HG03469 (cell line): Measurements from ENCODE around the gene TMEM82.

Experiments used
- ATAC-seq: cut with Tn5 transposase; IDR thresholded peaks from one replicate; pipeline ENCODE4 v1.9.1; 2021; ENCODE audit warnings: mild to moderate bottlenecking, moderate library complexity, moderate number of reproducible peaks; ENCODE audit not compliant: unreplicated experiment

Gene TMEM82

GRCh38 chr1:15755646-15756040, 13.3 kb downstream of the TMEM82 start:
- no peak for ATAC-seq

DNA sequence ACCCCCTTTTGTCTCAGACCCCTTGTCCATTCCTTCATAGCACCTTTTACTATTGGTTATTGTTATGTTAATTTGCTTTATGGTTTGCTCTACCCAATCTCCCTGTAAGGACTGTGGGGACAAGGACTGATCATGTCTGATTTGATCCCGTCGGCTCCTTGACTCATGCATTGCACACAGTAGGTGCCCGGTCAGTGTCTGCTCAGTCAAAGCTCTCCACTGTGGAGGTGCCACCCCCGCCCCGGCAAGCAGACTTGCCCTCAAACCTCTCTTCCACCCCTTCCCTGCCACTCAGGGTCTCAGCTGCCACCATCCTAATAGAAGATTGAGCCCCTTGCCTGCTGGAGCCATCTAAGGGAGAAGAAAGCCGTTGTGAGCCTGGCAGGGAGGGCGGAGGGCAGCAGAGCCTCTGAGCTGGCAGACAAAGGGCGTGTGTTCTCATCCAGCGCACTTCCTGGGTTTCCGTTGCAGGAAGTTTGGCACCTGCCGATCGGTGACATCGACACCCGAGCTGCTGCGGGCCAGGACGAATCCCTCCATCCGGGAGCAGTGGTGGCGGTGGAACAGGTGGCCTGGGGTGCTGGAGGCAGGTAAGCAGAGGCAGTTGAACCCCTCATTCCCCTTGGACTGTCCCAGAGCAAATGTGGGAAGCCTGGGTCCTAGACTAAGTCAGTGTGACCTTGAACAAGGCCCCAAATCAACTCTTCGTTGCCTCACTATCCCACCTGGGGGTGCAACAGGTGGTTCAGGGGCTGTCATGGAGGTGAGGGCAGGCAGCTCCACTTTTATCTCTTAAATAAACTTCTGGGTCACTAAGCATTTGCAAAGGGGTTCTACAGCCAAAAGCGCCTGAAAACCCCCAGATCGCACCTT, 14.1 kb downstream of the TMEM82 start:
- ATAC-seq = no peak

GRCh38 chr1:15757016-15757543, 14.8 kb downstream of the TMEM82 start:
- no peak for ATAC-seq

DNA sequence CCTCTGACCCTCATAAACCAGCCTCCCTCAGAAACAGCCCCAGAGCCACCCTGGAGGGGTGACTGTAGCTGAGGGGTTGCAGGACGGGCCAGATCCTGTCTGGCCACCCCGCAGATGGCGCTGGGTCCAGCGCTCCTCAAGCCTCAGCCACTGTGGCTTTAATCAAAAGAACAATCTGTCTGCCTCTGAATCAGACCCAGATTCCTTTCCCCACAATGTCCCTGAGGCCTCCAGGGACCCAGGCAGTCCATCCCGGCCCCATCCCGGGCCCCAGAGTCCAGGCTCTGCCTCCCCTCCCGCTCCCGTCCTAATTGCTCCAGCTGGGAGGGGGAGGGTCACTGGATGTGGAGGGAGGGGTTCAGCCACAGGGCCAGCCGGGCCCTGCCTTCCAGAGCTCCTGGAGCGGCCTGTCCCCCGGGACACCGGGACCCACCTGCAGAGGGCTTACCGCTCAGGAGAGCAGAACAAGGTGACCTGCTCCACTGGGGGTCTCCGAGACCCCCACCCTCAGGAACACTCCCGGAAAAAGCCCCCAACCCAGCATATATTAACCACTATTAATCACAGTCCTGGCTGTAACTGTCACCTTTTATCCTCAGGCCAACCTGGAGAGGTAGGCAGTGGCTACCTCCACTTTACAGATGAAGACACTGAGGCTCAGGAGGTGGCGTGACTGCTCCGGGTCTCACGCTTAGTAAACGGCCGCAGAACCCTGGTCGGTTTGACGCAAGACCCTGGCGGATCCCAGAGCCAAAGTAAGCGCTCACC, 15.5 kb downstream of the TMEM82 start:
- no peak for ATAC-seq

- no peak for ATAC-seq
Observed at GRCh38 chr1:15758343-15758931, 16.1 kb downstream of the TMEM82 start, which contains the start of gene FBLIM1. Gene FBLIM1, plus strand, starts transcription at chr1:15758795. Its CDS starts 6,189 bp downstream, at chr1:15764984.

GRCh38 chr1:15758953-15759661, 16.8 kb downstream of the TMEM82 start:
- ATAC-seq = no peak

GRCh38 chr1:15760520-15761211, 18.4 kb downstream of the TMEM82 start:
- ATAC-seq = no peak

- no peak for ATAC-seq
Observed at GRCh38 chr1:15761366-15762128, 19.2 kb downstream of the TMEM82 start.

DNA sequence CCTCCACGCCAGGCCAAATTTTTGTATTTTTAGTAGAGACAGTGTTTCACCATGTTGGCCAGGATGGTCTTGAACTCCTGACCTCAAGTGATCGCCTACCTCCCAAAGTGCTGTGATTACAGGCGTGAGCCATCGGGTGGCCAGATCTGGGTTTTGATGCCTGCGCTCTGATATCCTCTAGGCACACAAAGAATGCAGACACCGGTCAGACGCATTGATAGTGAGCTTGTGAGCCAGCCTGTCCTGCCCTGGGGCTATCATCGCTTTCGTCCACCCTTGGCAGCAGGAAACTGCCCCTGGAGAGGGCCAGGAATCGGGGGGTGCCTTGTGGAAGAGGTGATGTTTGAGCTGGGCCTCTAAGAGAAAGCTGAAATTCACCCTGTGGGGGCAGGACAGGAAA, 20.2 kb downstream of the TMEM82 start:
- no peak for ATAC-seq

- no peak for ATAC-seq
Observed at GRCh38 chr1:15764269-15764764, 22.0 kb downstream of the TMEM82 start.

- no peak for ATAC-seq
Observed at GRCh38 chr1:15764890-15765289, 22.6 kb downstream of the TMEM82 start.

DNA sequence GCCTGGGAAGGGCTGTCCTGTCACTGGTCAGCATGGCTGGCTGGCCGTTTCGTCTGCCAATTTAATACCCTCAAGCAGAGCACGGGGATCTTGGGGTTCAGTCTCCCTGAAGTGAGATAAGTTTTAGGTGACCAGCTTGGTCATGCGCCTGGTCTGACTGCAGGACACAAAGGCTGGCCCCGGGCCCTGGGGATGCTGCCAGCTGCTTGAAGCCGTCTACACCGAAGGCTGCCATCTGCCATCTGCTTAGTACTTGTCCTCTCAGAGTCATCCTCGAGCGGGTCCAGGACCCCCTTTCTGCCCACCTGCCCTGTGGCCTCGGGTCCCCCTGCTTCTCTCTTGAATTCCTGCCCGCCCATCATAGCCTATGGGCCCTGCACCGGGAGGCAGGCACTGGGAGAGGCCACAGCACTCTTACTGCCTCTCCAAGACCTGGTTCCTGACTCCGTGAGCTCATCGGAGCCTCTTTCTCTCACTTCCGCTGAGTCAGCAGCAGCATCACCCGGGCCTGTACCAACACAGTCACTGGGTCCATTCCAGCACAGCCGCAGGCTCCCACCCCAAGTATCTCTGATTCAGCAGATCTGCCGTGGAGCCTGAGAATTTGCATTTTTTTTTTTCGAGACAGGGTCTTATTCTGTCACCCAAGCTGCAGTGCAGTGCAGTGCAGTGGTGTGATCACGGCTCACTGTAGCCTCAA, 23.3 kb downstream of the TMEM82 start:
- ATAC-seq = no peak

DNA sequence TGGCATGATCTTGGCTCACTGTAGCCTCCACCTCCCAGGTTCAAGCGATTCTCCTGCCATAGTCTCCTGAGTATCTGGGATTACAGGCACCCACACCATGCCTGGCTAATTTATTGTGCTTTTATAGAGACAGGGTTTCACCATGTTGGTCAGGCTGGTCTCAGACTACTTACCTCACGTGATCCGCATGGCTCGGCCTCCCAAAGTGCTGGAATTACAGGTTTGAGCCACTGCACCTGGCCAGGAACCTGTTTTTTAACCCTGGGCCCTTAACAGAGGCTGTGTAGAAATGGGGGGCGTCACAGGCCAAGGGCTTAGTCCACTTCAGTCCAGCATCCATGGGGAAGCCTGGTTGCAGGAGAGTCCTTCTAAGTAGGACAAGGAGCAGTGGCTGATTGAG, 25.6 kb downstream of the TMEM82 start:
- no peak for ATAC-seq

DNA sequence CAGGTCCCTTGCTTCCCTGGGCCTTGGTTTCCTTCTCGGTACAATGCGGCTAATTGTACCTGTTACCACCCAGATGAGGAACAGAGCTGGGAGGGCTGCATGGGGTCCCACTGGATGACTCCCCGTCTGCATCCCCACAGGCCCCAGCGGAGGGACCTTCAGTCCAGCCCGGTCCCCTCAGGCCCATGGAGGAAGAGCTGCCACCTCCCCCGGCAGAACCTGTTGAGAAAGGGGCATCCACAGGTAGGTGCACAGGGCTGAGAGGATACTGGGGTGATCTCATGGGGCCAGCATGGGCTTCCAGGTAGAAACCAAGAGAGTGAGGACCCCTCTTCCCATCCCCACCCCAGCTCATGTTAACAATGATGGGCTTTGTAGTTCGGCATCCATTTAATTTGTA, 26.1 kb downstream of the TMEM82 start:
- ATAC-seq = no peak

DNA sequence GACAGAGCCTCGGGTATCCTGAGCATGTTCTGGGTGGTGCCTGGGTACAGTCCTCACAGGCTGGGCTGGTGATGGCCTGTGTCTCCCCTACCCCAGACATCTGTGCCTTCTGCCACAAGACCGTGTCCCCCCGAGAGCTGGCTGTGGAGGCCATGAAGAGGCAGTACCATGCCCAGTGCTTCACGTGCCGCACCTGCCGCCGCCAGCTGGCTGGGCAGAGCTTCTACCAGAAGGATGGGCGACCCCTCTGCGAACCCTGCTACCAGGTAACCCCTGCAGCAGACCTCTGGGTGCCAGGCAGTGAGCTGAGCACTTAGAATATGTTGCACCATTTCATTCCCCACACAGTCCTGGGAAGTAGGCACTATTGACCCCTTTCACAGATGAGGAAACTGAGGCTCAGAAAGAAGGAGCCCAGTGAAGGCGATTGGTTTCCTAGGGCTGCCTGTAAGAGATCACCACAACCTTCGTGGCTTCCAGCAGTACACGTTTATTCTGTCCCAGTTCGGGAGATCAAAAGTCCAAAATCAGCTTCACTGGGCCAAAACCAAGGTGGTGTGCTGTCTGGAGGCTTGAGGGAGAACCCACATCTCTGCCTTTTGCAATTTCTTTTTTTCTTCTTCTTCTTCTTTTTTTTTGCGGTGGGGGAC, 28.1 kb downstream of the TMEM82 start:
- ATAC-seq = no peak

DNA sequence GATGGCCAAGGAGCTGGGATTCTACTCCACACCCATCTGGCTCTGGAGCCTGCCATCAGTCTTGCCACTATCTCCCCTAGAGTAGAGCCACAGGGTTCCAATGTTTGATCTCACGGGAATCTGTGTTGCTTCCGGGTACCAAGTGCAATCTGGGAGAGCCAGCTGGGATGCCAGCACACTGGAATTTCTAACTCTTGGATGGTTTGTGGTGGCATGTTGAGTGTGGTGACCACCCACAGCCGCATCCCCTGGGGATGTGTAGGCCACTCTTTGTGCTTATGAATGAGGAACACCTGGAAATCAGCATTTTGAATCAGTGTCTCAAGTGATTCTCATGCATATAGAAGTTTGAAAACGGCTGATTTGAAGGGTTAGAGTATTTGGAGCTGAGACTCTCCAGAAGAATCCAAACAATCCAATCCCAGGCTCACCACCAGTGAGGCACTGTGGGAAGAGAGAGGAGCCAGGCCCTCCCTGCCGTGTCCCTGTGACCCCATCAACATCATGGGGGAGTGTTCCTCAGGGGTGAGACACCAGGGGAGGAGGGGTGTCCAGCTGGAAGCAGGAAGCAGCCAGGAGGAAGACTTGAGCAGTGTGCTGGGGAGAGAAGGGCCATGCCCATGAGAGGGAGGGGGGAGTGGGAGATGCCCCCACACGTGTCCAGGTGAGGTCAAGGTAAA, 29.7 kb downstream of the TMEM82 start:
- no peak for ATAC-seq

- ATAC-seq = no peak
Observed at GRCh38 chr1:15775706-15776105, 33.4 kb downstream of the TMEM82 start.
